ENCODE measurements around the gene ADGRF3. TPM values are rescaled to one million over a fixed set of nuclear protein-coding genes. Genes with fewer than 3 reads are reported as not detected.

ADGRF3 gene
- total RNA-seq, 6 donors from 2014 or later = 0.15 to 2.1 (median 0.30) TPM; not detected in 1

GRCh38 chr2:26340831-26341230 lies 5.8 kb downstream of the ADGRF3 start:
- Histone ChIP-seq H3K9me3 (no peaks in the 10 kb centered on the region), H3K4me3 (no peak overlapping the region), H3K4me1 (peaks cover 7 to 15% (median 8%) of the 10 kb centered on the region in 4 donors), H3K27me3 (no peaks in the 10 kb centered on the region), H3K27ac (no peak overlapping the region), H3K36me3 (no peaks in the 10 kb centered on the region)
- no peak for TF ChIP-seq CTCF (IDR thresholded peaks at IDR 0.05)
- TF ChIP-seq EP300 (IDR thresholded peaks at IDR 0.05) = no peak
- no peak for TF ChIP-seq POLR2A (IDR thresholded peaks at IDR 0.05)
- TF ChIP-seq POLR2AphosphoS5 (IDR thresholded peaks at IDR 0.05) = no peak
- DNase-seq (no peak), ATAC-seq (ENCODE audit: low FRiP score in 2 of 2) (no peak)
- 69 to 88% methylated on average over 3 of the region's 3 CpGs for WGBS, 2 donors

DNA sequence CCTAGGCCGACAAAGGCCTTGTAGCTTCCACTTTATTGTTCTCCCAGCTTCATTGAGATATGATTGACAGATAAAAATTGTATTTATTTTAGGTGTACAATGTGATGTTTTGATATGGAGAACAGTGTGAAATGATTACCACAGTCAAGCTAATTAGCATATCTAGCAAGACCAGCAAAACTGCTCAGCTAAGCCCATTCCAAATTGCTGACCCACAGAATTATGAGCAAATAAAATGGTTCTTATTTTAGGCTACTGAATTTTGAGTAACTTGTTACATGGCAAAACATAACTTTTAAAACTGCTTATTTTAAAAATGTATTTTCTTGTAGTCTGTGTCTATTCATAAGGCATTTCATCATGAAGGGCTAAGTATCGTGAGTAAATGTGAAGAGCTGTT lies 9.3 kb downstream of the ADGRF3 start:
- Histone ChIP-seq H3K27ac (no peak overlapping the region), H3K4me3 (no peak overlapping the region), H3K36me3 (no peaks in the 10 kb centered on the region), H3K27me3 (no peaks in the 10 kb centered on the region), H3K4me1 (no peaks in the 10 kb centered on the region), H3K9me3 (no peaks in the 10 kb centered on the region)
- WGBS, 2 donors = 79 to 92% methylated on average over 2 of the region's 2 CpGs
- no peak for ATAC-seq (ENCODE audit: low FRiP score in 2 of 2)
- no peak for DNase-seq
- TF ChIP-seq EP300 (IDR thresholded peaks at IDR 0.05) = no peak
- no peak for TF ChIP-seq POLR2AphosphoS5 (IDR thresholded peaks at IDR 0.05)
- no peak for TF ChIP-seq POLR2A (IDR thresholded peaks at IDR 0.05)
- no peak for TF ChIP-seq CTCF (IDR thresholded peaks at IDR 0.05)

GRCh38 chr2:26336719-26337118 lies 9.9 kb downstream of the ADGRF3 start:
- ATAC-seq (ENCODE audit: low FRiP score in 2 of 2) (no peak), DNase-seq (no peak)
- no peaks in the 10 kb centered on the region for H3K27me3 ChIP-seq
- no peak overlapping the region for H3K4me3 ChIP-seq
- TF ChIP-seq POLR2A (IDR thresholded peaks at IDR 0.05) = no peak
- TF ChIP-seq EP300 (IDR thresholded peaks at IDR 0.05) = no peak
- no peak for TF ChIP-seq POLR2AphosphoS5 (IDR thresholded peaks at IDR 0.05)
- no peak for TF ChIP-seq CTCF (IDR thresholded peaks at IDR 0.05)
- H3K27ac ChIP-seq = no peak overlapping the region
- 89 to 98% methylated on average over 2 of the region's 2 CpGs for WGBS, 2 donors
- no peaks in the 10 kb centered on the region for H3K4me1 ChIP-seq
- H3K36me3 ChIP-seq = no peaks in the 10 kb centered on the region
- no peaks in the 10 kb centered on the region for H3K9me3 ChIP-seq

DNA sequence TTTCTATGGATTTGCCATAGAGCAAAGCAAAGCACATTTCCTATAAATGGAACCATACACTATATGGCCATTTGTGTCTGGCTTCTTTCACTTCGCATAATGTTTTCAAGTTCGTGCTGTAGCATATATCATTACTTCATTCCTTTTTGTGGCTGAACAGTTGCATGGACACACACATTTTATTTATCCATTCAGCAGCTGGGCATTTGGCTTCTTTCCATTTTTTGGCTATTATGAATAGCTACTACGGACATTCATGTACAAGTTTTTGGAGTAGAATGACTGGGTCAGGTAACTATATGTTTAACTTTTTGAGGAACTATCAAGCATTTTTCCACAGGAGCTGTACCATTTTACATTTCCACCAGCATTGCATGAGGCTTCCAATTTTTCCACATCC lies 11.4 kb downstream of the ADGRF3 start:
- H3K27me3 ChIP-seq = no peaks in the 10 kb centered on the region

More for the DNA sequence above, 11.4 kb downstream of the ADGRF3 start:
- Histone ChIP-seq H3K9me3 (no peaks in the 10 kb centered on the region), H3K4me1 (no peaks in the 10 kb centered on the region), H3K36me3 (no peaks in the 10 kb centered on the region), H3K4me3 (no peak overlapping the region), H3K27ac (no peak overlapping the region)
- DNase-seq = no peak
- TF ChIP-seq POLR2AphosphoS5 (IDR thresholded peaks at IDR 0.05) (no peak), POLR2A (IDR thresholded peaks at IDR 0.05) (no peak), CTCF (IDR thresholded peaks at IDR 0.05) (no peak), EP300 (IDR thresholded peaks at IDR 0.05) (no peak)
- WGBS, 2 donors = 54 to 66% methylated on average over 3 of the region's 3 CpGs
- ATAC-seq (ENCODE audit: low FRiP score in 2 of 2) = no peak

All from upper lobe of left lung (tissue), 6 donors.